WI38 (cell line): ENCODE data around the gene H2BK1.

ENCODE experiments used
- H3K4me3 ChIP-seq: 2 replicates; pipeline ENCODE4 v1.5.1; 2011; ENCODE audit warnings: low read depth, mild to moderate bottlenecking, control low read depth, low read length
- TF ChIP-seq, protein P1 (sequence below): IDR thresholded peaks from 2 replicates; pipeline ENCODE4 v1.5.1; 2012; ENCODE audit warnings: low read depth, mild to moderate bottlenecking, control low read depth, low read length

Gene H2BK1

DNA sequence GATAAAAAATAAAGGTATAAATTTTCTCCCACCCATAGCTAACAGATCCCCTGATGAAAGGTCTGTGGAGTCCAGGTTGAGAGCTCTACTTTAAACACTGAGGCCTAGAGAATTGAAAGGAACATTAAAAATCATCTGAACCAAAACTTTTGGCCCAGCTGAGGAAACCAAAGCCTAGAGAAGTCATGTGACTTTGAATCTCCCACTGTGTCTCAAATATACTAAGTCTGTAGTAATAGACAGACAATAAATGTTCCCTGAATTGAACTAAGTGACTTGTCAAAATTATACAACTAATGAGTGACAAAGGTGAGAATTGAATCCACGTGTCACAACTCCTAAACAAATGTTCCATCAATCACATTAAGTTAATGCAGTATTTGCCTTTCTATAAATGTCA is 48.5 kb downstream of the H2BK1 start:
- TF ChIP-seq, protein P1, sequence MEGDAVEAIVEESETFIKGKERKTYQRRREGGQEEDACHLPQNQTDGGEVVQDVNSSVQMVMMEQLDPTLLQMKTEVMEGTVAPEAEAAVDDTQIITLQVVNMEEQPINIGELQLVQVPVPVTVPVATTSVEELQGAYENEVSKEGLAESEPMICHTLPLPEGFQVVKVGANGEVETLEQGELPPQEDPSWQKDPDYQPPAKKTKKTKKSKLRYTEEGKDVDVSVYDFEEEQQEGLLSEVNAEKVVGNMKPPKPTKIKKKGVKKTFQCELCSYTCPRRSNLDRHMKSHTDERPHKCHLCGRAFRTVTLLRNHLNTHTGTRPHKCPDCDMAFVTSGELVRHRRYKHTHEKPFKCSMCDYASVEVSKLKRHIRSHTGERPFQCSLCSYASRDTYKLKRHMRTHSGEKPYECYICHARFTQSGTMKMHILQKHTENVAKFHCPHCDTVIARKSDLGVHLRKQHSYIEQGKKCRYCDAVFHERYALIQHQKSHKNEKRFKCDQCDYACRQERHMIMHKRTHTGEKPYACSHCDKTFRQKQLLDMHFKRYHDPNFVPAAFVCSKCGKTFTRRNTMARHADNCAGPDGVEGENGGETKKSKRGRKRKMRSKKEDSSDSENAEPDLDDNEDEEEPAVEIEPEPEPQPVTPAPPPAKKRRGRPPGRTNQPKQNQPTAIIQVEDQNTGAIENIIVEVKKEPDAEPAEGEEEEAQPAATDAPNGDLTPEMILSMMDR: no peak
- H3K4me3 ChIP-seq: no peak overlapping the region
